Lower leg skin (tissue), 3 donors: ENCODE results near the gene OSTC.

Experiments
- CTCF ChIP-seq, 3 donors: fragments of 450-650 bp; IDR thresholded peaks; one replicate each; pipeline ENCODE4 v1.5.1; 2016; ENCODE audit warnings: antibody characterized with exemption in 3 of 3, mild to moderate bottlenecking in 3 of 3, moderate library complexity in 2 of 3
- POLR2A ChIP-seq, 2 donors: fragments of 450-650 bp; IDR thresholded peaks; one replicate each; pipeline ENCODE4 v1.6.1; 2016 to 2017; ENCODE audit warnings: antibody characterized with exemption in 2 of 2, mild to moderate bottlenecking in 1 of 2, moderate library complexity in 1 of 2

DNA sequence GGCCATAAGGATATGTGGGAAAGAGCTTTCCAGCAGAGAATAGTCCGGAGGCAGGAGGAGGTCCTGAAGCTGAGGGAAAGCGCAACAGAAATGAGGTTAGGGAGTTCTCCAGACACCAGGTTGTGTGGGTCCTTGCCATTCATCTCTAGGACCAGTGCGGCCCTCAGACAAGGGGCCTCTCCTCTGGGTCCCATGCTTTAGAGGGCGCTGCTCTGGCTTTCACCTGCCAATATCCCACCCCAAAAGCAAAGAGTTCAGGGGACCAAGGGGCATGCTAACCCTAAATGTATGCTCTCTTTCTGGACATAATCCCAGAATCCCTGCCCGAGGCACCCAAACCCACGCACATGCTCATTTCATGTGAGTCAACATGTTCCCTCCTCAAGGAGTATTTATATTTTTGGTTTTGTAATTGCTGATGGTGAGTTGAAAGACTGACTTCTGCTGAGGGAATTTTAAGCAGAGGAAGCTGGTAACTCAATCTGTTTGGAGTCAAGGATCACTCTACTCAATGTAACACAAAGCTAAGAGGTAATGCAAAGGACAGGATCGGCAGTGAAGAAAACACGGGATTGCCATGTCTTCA is 15.2 kb upstream of the OSTC start:
- TF ChIP-seq CTCF (IDR thresholded peaks at IDR 0.05) (no peak), POLR2A (IDR thresholded peaks at IDR 0.05) (no peak)
